GM18907 (cell line): Measurements from ENCODE around the gene SWAP70.
"Not testable (repeated sequence)": the region's sequence is repeated elsewhere in the genome, so short reads cannot be mapped to it uniquely, and the experiment has no call there.

Source experiments
- ATAC-seq: cut with Tn5 transposase; IDR thresholded peaks from one replicate; pipeline ENCODE4 v1.9.1; 2021; ENCODE audit warnings: mild to moderate bottlenecking, moderate library complexity; ENCODE audit not compliant: unreplicated experiment

The SWAP70 gene

DNA sequence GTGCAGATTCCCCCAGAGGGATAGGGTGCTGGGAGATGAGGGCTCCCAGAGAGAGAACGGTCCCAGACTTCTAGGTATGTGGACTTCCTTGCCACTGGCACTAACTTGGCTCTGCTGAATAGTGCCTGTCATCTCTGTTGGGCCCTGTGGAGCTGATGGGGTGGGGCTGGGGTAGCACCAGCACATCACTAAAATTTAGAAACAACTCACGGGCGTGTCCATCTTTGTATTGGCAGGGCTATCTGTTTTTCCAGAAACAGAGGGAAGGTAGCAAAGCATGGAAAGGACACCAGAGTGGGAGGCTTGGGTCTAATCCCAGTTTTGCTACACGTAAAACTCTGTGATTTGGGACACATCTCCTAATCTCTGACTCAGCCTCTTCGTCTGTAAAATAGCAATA lies 25.8 kb downstream of the SWAP70 start:
- peak; percentile 20 for ATAC-seq

DNA sequence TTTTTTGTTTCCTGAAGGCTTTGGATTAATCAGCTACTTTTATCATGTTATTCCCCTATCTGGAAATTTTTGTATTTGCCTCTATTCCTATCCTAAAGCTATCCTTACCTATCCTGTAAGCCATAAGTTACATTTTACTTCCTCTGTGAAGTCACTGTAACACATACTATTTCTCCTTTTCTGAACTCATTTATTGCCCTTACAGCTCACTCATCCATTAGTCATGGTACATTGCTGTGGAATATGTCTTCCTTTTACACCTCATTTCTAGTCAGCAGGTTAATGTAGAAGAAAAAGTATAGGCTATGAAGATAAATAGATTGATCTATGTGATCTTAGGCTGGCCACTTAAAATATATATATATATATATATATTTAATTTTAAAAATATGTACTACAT lies 28.0 kb downstream of the SWAP70 start:
- ATAC-seq: no peak

DNA sequence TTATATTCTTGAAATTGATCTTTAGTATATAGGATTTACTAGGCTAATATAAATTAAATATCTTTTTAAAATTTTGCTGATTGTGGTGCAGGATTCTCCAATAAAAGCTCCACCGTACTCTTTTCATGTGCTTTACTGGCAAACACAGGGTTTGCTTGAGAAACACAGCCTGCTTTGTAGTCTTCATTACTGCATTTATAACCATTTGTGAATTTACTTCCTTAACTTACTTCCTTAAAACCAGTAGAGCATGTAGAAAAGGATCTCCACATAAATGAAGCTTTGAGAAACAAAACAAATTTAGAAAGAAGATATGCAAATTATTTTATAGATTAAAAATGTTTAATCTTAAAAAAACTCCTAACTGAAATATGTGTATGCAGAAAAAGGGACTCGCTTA lies 28.8 kb downstream of the SWAP70 start:
- ATAC-seq: no peak

DNA sequence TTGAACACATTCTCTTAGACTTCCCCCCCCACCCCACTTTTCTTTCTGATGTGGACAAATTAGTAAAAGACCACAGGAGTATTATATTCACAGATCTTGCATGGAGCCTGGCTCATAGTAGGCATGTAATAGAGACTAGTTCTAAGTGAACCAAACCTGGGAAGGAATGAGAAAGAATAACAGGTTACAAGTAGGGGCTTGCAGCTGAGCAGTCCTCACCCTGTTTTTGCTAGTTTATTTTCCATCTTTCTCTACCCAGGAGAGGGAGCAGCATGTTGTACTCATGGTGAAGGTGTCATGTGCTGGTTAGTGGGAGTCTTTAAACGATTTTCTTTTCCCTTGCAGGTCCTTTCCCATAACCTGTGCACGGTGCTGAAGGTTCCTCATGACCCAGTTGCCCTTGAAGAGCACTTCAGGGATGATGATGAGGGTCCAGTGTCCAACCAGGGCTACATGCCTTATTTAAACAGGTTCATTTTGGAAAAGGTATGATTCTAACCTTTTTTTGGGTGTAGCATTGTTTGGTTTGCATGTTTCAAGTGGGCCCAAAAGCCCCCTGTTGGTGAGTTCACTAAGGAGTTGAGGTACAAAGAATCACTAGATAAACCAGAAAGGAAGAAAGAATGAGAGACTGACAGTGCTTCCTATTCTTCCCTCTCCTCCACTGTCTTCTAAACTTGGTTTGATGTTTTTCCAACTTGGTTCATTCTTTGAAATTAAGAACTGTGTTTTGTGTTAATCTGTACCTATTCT lies 30.1 kb downstream of the SWAP70 start:
- ATAC-seq: no peak

DNA sequence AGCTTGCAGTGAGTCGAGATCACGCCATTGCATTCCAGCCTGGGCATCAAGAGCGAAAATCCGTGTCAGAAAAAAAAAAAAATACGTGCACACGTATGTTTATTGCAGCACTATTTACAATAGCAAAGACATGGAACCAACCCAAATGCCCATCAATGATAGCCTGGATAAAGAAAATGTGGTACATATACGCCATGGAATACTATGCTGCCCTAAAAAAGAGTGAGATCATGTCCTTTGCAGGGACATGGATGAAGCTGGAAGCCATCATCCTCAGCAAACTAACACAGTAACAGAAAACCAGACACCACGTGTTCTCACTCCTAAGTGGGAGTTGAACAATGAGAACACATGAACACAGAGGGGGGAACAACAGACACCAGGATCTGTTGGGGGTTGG lies 31.4 kb downstream of the SWAP70 start:
- not testable (repeated sequence) for ATAC-seq

DNA sequence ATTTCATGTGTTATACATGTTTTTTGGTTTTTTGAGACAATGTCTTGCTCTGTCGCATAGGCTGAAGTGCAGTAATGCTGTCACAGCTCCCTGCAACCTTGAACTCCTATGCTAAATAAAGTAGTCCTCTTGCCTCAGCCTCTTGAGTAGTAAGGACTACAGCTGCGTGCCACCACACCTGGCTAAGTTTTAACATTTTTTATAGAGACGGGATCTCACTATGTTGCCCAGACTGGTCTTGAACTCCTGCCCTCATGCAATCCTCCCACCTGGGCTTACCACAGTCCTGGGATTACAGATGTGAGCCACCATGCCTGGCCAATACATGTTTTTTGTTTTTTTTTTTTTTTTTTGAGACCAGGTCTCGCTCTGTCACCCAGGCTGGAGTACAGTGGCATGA lies 33.9 kb downstream of the SWAP70 start:
- ATAC-seq: no peak

DNA sequence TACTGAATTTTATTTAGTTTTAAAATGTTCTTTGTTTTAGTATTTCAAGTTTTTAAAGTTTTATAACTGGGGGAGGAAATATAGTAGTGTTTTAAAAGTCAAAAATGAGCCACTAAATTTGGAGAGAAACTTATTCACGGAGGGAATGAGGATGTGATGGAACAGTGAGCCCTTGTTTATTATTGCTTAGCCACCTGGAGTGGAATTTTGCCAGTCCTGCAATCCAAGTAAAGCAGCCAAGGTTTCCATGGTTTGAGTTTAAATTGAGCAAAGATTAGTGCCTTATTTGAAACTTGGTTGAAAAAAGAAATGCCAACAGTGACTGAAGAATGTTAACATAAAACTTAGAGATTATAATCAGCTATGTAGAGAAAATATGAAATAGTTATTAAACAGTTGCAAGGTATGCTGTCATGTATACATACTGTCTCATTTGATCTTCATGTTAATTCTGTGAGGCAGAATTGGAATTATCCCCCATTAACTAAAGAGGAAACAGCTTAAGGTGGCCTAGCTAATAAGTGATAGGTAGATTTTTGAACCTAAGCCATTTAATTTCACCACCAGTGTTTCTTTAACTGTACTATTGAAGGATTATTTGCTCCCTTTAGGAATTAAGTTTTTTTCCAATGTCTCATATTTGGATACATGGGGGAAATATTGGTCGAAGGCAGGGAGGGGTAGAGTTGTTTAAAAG lies 36.4 kb downstream of the SWAP70 start:
- no peak for ATAC-seq

DNA sequence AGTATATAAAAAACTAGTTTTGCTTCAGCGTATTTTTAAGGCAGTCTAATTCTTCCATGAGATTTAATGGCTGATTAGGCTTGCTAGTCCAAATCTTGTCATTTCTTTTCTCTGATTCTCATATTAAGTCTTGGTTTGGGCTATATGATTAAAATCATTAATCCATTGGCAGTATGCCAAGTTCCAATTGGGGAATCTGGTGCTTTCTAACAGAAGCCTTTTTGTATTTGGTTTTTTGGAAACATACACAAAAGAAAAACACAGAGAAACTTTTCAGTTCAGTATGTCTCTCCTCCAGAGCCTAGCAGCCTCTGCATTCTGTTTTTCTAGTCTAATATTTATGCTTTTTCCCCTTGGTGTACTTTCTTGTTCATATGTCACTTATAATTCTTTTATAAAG lies 37.9 kb downstream of the SWAP70 start:
- no peak for ATAC-seq

DNA sequence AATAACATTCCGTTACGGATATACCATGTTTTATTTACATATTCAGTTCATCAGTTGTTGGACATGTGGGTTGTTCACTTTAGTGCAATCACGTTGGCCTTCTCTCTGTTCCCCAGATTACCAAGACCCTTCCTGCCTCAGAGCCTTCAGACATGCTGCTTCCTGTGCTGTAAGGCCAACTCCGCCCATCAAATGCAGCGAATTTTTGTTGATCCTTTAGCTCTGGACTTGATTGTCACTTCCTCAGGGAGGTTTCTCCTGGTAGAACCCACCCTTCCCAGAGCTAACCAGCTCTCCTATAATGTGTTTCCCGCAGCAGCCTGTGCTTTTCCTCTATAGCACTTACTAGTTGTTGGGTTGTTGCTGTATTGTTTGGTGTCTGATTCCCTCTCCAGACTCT lies 39.4 kb downstream of the SWAP70 start:
- ATAC-seq: no peak

DNA sequence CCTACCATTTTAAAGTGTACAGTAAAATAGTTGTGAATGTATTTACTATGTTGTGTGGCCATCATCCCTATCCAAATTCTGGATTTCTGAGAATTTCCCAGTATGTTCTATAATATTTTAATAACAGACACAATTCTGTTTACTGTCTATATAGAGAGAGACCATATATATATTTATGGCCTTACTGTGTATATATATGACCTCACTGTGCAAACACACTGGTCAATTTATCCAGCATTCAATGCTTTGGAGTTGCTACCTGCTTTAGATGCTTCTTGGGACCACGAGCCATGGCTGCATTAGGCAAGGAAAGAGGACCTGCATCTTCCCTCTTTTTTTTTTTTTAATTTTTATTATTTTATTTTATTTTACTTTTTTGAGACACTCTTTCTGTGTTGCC lies 40.2 kb downstream of the SWAP70 start:
- no peak for ATAC-seq

DNA sequence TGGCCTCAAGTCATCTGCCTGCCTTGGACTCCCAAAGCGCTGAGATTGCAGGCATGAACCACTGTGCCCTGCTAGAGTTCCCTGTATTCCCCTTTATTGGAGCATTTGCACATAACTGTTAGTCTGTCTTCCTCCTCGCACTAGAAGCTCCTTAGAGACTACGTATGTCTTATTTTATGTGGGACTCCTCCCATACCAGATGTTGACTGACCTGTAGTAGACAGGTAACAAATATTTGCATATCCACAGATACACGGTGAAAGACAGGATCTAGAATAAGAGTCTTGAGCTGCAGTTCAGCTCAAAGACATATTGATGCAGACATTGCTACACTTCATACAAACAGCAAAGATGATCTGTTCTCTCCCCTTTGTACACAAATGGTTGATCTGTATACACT lies 40.7 kb downstream of the SWAP70 start:
- no peak for ATAC-seq

DNA sequence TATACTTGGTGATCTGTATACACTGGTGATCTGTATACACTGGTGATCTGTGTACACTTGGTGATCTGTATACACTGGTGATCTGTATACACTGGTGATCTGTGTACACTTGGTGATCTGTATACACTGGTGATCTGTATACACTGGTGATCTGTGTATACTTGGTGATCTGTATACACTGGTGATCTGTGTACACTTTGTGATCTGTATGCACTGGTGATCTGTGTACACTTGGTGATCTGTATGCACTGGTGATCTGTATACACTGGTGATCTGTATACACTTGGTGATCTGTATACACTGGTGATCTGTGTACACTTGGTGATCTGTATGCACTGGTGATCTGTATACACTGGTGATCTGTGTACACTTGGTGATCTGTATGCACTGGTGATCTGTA lies 41.5 kb downstream of the SWAP70 start:
- not testable (repeated sequence) for ATAC-seq

DNA sequence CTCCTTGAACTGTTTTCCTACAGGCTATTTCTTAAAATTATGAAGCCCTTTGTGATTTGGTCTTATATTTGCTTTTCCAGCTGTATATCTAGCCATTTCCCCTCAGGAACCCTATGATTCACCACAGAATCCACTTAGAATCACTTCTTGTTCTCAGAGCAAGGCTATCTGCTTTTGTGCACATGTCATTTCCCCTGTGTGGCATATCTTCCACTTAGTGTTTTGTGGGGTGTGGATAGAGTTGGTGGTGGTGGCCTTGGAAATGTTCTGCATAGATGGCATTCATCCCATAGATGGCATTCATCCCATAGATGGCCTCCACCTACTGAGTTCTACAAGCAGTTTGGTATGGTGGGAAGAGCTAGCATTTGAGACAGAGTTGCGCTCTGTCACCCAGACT lies 44.7 kb downstream of the SWAP70 start:
- no peak for ATAC-seq

DNA sequence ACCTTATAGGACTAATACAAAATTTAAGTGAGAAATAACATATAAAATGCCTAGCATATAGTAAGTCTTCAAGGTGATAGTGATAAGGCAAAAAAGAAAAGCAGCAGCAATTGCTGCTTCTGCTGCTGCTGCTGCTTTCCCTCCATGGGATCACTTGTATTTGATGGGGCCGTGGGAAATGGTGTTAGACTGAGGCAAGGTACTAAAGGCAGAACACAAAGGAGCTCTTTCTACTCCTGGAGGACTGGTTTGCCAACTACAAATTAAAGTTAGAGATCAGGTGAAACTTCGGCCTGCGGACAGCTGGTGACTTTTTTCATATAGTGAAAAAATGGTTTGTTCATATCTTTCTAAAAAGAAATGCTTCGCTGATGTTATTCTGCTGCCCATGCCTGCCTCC lies 46.3 kb downstream of the SWAP70 start:
- ATAC-seq: no peak

DNA sequence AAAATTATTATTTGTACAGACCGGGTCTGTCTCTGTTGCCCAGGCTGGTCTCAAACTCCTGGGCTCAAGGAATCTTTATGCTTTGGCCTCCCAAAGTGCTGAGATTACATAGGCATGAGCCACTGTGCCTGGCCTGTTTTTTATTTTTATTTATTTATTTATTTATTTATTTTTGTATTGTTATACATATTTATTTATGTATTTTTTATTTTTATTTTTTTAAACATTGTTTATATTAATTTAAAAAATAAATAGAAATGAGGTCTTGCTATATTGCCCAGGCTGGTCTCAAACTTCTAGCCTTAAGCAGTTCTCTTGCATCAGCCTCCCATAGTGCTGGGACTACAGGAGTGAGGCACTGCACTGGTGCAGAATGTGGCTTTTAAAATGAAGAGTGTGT lies 47.0 kb downstream of the SWAP70 start:
- no peak for ATAC-seq

DNA sequence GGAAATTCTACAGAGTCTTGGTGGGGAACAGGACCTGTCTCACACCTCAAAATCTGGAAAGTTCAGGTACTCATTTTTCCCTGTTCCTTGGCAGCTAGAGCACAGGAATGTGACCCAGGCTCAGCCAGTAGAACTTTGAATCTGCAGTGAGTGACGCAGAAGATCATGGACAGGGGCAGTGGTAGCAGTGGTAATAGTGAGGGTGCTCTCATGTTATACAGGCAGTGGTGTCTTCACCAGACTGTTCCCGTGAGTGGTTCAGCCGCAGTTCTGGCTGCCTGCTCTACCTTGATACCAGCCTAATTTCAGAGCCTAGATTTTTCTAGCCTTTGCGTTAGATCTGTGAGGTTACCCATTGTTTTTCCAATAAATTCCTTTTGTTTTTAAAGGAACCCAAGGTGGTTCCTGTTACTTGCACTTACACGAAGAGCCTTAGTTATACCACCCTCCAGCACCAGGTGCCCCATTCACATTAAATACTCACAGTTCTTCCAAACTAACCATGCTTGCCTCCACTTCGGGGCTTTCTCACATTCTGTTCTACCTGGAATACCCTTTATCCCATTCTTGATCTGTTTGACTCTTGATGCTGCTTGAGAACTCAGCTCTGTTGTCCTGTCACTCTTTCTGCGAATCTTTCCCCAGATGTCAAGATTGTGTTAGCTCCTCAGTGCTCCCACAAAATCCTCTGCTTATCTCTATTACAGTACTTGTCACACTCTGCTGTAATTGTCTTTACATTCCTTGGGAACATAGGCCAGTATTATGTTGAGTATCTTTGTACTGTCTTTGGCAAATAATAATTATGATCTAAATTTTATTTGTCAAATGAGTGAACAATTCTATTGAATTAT lies 47.8 kb downstream of the SWAP70 start:
- ATAC-seq: no peak

DNA sequence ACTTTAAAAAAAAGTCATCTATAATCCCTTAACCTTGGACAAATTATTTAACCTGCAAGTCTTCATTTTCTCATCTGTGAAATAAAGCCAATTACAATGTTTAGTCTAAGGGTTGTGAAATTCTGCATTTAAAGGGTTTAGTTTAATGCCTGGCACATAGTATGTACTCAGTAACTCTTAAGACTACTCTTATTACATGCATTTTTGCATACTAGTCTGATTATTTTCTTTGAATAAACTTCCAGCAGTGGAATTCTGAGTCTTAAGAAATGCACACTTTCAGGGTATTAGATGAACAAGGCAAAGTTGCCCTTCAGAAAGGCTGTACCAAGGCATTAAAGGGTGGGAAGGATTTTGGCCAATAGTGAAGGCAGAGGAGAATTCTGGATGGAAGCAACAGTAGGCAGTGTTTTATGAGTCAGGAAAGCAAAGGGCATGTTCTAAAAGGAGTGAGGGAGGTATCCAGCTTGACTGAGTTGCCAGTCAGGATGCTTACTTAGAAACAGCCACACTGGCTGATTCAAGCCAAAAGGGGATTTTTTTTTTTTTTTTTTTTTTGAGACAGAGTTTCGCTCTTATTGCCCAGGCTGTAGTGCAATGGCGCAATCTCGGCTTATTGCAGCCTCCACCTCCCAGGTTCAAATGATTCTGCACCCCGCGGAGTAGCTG lies 50.5 kb downstream of the SWAP70 start:
- no peak for ATAC-seq

DNA sequence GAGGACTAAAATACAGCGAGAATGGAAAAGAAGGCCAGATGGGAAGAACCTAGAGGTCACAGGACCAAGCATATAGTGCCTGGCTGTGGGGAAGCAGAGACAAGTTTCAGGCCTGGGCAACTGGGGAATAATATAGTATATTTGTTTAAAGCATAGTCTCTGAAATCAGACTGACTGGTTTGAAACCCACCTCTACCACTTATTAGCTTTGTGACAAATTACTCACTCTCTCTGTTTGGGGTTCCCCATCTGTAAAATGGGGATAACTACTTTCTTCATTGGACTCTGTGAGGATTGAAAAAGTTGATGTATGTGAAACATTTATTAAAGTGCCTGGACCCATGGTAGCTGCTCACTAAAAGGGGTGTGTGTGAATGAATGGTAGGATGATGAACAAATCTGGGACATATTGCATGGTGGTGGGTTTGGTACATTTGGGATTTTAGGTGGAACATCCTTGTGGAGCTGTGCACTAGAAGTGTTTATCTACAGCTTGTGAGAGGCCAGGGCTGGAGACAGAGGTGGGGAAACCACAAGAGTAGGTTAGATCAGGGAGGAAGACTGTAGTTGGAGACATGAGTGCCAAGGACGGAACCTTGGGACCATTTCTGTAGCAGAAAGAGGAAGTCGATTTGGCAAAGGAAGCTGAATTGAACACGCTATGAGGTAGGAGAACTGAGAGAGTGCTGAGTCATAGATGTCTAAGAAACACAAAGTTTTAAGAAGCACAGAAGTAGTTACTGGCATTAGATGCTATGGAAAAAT lies 52.6 kb downstream of the SWAP70 start:
- peak; percentile 83 for ATAC-seq

DNA sequence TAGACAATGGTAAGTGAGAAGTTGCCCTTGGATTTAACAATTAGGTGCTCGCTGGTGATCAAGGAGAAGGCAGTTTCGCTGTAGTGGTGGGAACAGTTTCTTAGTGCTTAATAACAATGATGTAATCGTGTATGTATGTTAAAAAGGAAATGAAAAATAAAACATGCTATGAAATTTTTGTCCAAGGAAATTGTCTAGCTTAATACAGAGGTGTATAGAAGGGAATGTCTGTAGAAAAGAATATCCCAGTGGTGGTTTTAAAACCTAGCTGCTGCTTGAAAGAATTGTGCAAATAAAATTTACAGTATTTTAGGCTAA lies 53.1 kb downstream of the SWAP70 start:
- no peak for ATAC-seq

DNA sequence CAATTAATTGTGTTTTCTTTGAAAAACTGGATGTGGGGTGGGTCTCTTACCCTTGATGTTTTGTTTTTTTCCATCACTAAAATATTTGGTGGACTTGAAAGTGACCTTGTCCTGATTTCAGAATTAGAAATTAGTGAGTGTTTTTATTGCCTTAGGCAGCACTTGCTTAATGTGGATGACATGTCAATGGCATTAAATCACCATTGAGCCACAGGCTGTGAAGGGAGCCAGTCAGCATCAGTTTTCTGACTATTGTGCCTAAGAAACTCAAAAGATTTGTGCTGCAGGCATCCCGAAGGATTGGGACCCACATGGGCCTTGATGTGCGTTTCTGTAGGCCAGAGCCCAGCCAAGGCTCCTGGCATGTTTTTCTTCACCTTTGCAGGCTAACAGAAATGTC lies 53.8 kb downstream of the SWAP70 start:
- ATAC-seq: no peak

DNA sequence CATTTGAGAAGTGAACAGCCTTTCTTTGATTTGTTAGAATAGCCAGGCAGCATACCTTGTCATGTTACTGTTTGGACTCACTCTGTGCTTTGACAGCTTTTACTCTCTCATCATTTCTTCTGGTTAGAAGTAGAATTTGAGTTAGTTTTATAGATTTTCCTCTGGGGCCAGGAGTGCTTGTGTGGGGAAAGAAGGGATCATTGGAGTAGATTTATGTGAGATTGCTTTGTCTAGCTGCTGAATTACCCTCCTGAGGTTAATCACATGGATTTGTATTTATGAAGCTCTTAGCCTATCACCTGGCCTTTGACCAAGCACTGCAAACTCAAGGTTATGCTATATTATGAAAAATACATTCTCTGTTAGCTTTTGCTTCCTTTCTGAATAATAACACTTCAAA lies 54.3 kb downstream of the SWAP70 start:
- ATAC-seq: no peak
